H1 (cell line): Measurements from ENCODE around the gene SH3RF3.

ENCODE experiments used
- ATF2 ChIP-seq: IDR thresholded peaks from 2 replicates; pipeline ENCODE4 v1.6.1; 2012; ENCODE audit warnings: low read length, inconsistent platforms
- CTCF ChIP-seq, 3 experiments: IDR thresholded peaks; 1 replicate in 2 of 3; 2 replicates in 1 of 3; pipeline versions ENCODE4 v1.5.1 to v1.6.1; 2011; ENCODE audit warnings: low read length in 3 of 3, mild to moderate bottlenecking in 3 of 3, inconsistent platforms in 2 of 3, low read depth in 1 of 3, moderate library complexity in 1 of 3; ENCODE audit not compliant: insufficient read depth in 1 of 3; ENCODE audit errors: control extremely low read depth in 1 of 3
- EZH2 ChIP-seq: fragments of 200-600 bp; sonication (generic); IDR thresholded peaks from 2 replicates; pipeline ENCODE4 v1.7.1; 2012; ENCODE audit warnings: low read depth, mild to moderate bottlenecking, moderate library complexity, low read length, inconsistent platforms; ENCODE audit not compliant: severe bottlenecking
- JUN ChIP-seq: IDR thresholded peaks from 2 replicates; pipeline ENCODE4 v1.6.1; 2011; ENCODE audit warnings: low read depth, mild to moderate bottlenecking, improper control_type of control experiment, low read length
- POLR2A ChIP-seq, 2 experiments: IDR thresholded peaks; 1 replicate in 1 of 2; 2 replicates in 1 of 2; pipeline ENCODE4 v1.6.1; 2011; ENCODE audit warnings: low read depth in 2 of 2, low read length in 2 of 2, mild to moderate bottlenecking in 2 of 2; ENCODE audit errors: control extremely low read depth in 1 of 2
- SP1 ChIP-seq: IDR thresholded peaks from 2 replicates; pipeline ENCODE4 v1.6.1; 2011; ENCODE audit warnings: low read depth, low read length
- SUZ12 ChIP-seq: fragments of 200-600 bp; sonication (generic); IDR thresholded peaks from 2 replicates; pipeline ENCODE4 v1.6.1; 2012; ENCODE audit warnings: mild to moderate bottlenecking, inconsistent platforms, low read length, moderate library complexity, mixed read lengths
- TEAD4 ChIP-seq: IDR thresholded peaks from 2 replicates; pipeline ENCODE4 v1.6.1; 2012; ENCODE audit warnings: low read depth, low read length, inconsistent platforms, mixed read lengths

- no peak for TF ChIP-seq POLR2A (IDR thresholded peaks at IDR 0.05; ENCODE audit: control extremely low read depth in 1 of 2, low read depth in 2 of 2, low read length in 2 of 2)
- TF ChIP-seq TEAD4 = no peak
- TF ChIP-seq ATF2 = no peak
- TF ChIP-seq CTCF (IDR thresholded peaks at IDR 0.05; ENCODE audit: control extremely low read depth in 1 of 3, insufficient read depth in 1 of 3, low read depth in 1 of 3, low read length in 3 of 3) = no peak
- TF ChIP-seq EZH2 = no peak
- no peak for TF ChIP-seq SP1
- TF ChIP-seq SUZ12 = no peak
- TF ChIP-seq JUN = no peak
Observed at GRCh38 chr2:109513230-109513629, 384.2 kb downstream of the SH3RF3 start.
